GM18867 (cell line): Measurements from ENCODE around the gene PAX9.
A peak's percentile ranks its signal among the peaks of the same experiment; 100 is the strongest.

Experiments
- ATAC-seq: cut with Tn5 transposase; IDR thresholded peaks from one replicate; pipeline ENCODE4 v1.9.1; 2021; ENCODE audit warnings: mild to moderate bottlenecking, moderate library complexity; ENCODE audit not compliant: unreplicated experiment

The PAX9 gene

DNA sequence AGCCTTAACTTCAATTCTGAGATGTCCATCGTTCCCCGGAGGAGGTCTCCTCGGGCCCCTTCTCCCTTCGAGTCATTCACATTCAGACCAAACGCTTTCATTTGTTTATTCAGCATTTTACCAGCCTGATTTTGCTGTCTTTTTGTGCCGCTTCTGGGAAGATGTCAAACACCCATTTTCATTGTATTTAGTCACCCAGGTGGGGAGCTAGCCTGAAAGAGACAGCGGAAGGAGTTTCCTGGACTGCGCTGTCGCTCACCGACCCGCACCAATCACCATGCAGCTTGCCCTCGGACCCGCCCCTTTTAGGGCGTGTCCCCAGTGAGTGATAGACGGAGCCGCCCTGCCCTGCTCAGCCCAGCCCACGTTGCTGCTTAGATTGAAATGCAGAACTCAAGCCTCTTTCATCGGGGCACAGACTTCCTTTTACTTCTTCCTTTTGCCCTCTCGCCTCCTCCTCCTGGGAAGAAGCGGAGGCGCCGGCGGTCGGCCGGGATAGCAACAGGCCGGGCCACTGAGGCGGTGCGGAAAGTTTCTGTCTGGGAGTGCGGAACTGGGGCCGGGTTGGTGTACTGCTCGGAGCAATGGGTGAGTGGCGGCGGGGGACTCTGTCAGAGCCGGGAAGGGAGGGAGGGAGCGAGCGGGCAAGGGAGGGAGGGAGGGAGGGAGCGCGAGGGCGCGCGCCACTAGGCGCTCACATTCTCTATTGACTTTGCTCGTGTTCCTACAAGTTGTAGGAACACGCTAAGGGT, at the start of gene PAX9:
Gene PAX9, plus strand, starts transcription at position 355 of the 752 bp plus-strand sequence. Its CDS starts 230 bp downstream, at position 585.
- ATAC-seq: peak; percentile 64

DNA sequence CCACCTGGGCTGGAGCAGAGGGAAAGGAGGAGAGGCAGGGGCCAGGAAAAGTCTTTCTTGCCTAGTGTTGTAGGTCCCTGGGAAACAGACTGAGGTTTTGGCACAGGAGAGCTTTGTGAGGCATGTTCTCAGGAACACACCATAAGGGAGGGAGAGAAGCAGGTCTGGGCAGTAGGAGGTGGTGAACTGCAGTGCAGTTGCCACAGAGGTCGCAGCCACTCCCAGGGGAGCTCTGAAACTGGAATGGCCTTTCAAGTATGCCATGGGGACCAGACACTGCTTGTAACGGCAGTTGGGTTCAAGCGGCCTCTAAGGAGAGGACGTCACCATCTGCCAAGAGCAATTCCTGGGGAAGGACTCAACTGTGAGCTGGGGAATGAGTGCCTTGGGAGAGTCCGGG, 43.8 kb upstream of the PAX9 start:
- ATAC-seq: no peak

DNA sequence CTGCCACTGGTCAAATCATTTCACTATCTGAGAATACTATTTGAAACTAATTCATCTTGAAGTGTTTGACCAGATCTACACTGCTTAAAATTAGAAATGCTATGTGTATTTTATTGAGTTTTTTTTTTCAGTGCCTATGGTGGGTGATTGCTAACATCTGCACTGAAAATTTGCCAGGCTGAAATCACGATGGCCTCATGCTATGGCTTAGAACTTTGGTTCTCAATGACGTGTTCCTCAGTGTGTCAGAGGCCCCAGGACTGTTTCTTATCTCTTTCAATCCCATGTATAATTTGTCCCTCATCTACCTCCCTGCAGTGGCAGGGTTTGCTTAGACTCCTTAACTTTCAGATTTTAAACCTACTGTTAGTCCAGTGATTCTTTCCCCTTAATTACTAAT, 43.0 kb upstream of the PAX9 start:
- no peak for ATAC-seq

DNA sequence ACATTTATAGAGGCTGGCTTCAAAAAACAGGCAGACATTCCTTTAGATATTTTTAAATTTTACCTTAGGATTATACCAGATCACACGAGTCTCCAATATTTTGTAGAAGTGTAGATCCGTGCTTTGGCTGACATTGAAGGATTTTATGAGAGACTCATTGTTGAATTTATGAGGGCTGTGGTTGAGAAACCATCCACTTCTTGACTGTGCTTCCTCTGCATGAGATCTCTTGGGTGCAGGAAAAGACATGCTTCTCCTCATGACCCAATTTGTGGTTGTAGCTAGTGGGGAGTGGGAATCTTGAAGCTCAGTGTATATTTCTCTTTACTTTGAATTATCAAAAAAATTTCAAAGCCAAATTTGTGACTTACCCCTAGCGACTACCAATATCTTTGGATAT, 42.5 kb upstream of the PAX9 start:
- no peak for ATAC-seq

DNA sequence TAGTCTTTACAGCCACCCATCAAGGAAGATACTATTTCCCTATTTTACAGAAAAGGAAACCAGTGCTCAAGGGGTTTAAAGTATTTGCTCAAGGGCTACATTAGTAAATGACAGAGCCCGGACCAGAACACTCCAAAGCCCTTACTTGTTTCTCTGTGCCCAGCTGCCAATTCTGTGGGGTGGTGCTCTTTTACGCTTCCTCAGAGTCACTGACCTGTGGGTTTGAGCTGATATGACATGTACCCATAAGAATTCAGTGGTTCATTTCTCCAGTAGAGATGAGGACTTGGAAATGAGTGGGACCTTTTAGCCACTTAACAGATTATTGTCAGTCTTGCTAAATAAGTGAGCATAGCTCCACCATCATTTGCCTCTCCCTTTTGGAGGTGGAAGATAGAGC, 41.8 kb upstream of the PAX9 start:
- ATAC-seq: no peak

DNA sequence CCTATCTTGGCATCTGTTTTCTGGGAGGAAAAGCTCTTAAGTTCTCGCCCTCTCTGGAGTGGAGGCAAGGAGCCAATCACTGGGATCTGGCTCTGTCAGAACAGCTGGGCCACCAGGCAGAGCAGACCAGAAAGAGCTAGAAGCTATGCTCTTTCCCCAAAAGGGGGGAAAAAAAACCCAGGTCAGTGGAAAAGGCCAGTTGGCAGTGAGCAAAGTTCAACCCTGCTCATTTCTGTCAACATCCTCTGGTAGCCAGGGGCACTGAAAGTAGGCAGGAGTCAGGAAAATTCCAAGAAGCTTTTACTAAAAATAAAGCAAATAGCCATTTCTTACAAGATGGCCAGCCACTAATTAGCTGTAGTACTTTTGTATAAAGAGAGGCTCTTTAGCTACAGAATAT, 36.6 kb upstream of the PAX9 start:
- no peak for ATAC-seq

DNA sequence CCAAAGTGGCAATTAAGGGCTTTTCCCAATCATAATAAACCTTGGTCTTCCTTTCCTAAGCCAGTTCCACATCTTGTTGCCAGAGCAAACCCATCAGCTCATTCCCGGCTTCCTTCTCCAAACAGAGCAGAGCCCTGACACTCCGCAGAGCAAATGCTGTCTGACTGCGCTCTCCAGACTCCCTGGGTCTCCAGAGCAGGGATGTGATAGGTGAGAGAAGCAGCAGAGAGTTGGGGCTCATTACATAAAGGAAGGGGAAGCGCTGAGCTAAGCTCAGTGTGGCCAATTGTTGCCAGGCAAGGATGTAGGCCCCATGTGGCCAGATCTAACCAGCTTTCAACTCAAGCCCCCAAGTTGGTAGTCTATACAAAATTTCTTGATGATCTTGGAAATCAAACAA, 36.2 kb upstream of the PAX9 start:
- ATAC-seq: no peak

DNA sequence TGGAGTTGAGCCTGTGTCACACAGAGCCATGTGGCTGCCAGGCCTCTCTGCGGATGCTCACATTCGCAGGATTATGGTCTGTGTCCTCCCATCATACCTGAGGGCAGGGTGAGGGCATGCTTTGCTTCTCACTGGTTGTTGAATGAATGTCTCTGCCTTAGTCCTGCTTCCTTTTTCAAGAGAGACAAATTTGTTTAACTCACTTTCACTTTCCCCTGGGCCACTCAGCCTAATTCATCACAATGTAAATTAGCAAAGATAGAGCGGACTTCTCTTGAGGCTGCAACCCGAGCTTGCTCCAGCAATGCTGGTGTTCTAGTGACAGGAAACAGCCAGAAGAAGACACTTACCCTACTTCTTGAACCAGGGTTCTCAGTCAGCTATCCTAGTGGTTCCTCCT, 35.5 kb upstream of the PAX9 start:
- ATAC-seq: peak; percentile 90

DNA sequence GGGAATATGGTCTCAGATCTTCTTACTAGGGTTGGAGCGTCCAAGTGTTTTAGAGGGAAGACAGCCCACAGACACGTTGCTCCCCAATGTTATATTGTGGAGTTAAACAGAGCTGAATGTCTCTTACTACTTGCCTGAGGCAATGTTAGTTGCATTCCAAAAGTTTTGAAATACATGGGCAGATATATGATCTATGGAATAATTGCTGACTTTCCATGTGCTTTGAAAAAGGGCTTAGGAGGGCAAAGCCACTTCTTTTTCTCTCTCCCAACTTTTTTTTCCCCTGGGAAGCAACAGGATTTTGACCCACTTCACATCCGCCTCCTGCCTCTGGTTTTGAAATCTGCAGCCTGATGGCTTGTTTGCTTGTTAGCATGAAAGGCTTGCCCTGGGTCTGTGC, 33.7 kb upstream of the PAX9 start:
- ATAC-seq: no peak

DNA sequence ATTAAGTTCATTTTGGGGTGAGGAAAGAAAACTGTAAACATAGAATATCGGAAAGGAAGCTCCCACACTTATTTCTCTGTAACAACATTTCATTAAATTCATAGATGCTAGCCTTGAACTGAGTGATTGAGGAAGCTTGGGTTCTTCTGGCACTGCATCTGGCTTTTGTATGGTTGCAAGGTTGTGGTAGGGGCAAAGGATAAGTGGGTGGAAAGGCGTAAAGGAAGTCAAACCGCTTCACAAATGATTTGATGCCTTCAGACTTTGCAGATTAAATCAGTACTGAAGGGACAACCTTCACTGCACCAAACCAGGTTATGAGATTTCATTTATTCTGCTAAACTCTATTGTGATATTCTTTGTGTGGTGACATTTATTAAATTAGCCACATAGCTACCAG, 28.1 kb upstream of the PAX9 start:
- ATAC-seq: no peak

DNA sequence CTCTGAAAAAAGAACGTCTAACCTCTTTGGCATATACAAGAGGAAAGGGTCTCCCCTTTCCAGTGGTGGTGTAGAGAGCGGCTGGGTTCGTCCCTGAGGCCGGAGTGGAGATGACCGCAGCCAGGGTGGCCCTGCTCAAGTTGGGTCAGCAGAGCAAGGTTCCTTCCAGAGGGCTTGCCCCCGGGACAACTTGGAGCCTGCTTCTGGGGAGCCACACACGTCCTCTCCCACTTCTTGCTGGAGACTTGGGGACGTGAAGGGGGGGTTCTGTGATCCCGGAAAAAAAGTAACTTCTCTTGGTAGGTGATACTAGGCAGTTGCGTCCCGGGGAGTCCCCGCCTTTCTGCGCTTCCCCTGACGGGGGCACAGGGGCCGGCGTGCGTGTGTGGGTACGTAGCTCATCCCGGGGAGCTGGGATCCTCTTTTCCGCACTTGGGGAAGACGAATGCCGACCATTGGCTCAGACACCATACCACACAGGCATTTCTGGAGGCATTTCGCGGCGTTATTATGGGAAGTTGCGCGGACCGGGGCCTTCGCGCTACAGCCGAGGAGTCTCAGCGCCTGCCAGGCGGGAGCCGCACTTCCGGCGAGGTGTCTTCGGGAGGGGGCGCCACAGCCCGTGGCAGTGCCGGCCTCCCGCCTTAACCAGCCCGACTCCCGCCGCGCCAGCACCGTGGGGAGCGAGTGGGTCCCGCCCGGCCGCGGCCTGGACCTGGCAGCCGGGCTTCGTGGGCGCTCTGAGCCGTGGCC, 14.8 kb upstream of the PAX9 start:
- no peak for ATAC-seq

DNA sequence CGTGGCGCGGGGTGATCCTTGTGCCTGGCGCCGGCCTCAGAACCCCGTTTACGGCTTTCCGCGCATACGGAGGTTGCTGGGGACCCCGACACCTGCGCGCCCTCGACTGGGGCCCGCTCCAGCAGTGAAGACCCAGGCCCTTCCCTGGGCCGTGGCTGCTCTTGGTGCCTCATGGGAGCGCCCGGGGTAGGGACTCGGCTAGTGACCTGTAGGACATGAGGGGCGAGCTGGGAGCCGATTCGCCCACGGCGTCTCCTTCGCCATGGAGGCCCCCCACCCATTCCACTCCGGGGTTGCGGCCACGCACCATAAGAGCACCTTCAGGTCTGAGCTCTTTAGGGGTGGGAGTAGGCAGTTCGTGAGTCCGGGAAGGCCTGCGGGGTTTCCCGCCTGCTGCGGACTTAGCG, 14.2 kb upstream of the PAX9 start:
- no peak for ATAC-seq

DNA sequence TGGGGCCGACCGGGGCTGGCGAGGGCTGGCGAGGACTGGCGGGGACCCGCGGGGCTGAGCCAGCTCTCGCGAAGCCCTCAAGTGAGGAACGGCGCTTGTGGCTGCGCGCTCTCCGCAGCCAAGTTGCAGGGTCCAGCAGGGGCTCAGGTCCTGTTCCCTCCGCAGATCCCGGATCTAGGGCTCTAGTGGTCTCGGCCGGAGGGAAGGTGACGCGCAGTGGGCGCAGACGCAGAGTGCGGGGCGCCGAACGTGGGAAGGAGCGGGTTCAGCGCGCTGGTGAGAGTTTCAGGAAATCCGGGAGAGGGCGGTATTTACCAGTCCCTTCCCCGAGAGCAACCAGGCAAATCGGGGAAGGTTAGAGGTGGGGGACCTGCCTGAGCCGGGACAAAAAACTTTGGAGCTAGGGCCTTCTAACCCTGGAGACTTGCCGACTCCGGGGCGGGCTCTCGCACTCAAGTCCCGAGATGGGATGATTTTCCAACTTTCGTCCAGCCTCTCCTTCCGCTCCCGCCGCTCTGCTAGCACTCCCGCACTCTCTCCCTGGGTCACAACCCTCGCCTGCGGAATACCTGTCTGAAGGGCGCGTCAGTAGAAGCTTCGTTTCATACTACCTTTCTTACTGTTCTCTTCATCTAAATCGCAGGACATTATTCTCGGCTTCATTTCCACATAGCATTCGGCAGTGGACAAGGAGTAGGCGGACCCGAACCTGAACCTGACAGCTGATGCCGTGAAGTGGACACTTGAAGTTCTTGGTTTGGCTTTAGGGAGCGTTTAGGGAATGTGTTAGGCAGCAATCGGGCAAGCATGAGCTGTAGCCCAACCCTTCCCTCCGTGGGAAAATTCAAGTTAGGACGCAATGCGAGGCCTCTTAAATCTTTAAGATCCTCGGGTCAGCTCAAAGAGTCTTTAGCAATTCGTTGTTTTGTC, 13.6 kb upstream of the PAX9 start:
- no peak for ATAC-seq

DNA sequence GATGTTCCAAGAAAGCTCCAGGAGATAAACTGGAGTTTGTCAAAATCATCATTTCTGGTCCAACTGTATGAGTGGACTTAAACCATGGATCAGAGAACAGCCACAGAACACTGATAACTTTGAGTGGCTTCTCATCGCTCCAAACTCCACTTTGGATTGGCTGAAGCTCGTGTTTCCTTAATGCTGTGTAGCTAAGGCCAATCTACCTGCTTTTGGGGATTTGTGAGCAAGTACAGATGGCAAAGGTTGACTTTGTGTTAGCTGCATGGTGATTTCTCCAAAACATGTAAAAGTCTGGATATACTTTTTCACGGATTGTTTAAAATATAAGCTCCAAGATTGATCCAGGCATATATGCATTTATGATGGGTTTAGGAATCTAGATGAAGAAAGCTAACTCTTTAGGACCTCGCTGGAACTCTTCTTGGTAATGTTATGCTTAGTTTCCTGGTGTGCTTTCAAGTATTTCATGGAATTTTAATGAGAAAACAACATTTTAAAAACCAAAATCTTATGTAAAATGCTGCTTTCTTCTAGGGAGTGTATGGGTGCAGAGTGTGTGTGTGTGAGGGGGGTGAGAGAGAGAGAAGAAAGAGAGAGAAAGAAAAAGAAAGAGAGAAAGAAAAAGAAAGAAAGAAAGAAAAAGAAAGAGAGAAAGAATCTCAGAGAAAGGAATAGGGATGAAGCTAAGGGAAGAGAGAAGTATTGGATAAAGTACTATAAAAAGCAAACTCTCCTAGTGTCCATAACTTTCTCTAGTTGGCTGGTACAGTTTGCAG, 11.6 kb upstream of the PAX9 start:
- no peak for ATAC-seq

DNA sequence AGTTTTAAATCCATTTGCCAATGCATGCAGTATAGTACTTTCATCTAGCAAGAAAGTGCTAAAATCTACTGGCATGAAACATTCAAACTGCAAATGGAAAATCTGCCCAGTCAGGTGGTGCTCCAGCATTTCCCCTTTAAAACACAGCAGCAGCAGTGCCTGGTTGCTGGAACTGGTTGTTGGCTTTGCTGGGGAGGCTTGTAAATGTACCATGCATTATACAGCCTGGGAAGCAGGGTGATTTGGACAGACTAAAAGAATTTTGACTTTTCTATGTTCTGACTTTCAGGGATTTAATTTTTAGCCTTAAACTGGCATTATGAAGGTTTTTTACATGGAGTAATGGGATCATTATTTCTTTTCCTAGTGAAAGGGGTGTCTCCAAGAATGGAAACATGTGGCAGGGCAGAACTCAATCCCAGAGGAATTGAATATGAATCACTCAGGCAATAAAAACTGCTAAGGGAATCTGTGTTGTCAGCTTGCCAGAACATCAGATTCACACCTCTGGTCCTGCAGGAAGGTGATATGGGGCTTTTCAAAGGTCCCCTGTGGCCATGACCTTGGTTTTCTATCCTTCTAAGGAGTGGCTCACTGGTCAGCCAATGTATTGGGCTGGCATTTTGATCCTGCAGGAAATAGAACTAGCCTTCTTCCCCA, 9.0 kb upstream of the PAX9 start:
- no peak for ATAC-seq

DNA sequence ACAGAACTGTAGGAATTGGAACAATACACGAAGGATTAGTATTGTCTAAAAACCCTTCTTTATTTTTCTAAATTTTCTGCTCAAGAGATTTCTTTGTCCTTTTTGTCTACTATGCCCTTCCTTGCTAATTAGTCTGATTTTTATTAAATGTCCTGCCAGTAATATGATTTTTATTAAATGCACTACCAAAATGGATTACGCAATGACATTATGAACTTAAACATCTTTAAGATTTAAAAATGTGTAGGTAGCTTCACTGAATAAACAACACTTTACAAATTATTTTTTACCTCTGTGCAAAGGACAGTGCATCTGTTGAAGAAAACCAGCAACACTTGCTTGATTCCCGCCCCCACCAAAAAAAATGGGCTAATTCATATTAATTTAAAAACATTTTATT, 8.2 kb upstream of the PAX9 start:
- ATAC-seq: no peak

DNA sequence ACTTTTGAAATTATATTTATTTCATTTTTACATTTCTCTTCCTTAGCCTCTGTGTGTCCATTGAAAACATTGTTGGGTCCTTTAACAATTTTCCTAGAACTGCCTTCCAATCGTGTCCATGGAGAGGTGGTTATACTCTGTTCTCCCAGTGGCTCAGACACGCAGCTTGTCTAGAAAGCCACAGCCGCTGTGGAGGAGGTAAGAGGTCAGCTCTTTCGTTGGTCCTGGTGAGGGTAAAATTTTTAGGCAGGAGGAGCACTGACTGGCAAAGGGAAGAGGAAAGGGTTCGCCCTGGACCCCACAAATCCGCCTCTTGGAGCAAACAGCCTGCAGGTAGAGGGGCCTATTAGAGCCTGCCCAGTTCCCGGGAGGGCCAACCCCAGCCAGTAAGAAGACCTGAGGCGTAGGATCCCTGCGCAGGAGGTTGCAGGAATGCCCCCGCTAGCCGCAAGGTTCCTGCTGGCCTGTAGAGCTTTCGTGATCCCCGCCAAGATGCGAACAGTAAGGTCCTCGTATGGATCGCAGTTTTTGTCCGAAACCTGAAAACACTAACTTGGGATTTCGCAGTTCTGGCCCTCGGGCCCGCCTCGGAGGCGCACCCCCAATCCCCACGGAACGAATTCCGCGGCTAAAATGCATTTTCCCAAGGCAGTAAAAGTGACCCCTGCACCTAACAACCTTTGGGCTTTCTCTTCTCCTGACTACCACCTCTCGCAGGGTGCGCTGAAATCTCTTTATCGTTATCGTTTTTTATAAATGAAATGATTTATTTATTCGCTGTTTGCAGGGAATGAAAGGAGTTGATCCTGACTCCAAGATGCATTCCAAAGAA, 7.5 kb upstream of the PAX9 start:
- no peak for ATAC-seq

DNA sequence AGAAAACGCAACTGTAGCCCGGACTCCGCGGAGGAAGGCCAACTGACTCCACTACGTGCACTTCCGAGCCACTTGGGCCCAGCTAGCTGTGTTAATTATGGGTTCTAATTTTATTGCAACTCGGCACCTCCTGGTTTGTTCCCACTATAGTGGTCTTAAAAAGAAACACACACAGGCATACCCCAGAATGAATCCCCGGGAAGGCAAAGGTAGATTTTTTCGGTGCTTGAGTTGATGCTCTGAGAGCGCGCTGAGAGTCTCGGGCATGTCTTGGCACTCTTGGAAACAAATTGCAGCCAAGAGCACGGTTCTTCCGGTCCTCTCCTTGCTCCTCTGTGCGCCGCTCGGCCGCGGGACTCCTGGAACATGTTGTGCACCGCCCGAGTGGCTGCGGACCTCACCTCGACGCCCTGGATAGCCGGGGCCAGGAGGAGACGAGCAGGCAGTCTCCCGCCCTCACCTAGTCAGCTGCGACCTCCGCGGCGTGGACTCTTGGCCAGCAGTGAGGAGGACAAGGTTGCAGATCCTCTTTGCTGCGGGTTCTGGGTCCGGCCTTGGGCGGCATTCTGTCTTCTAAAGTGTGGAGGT, 6.8 kb upstream of the PAX9 start:
- no peak for ATAC-seq

DNA sequence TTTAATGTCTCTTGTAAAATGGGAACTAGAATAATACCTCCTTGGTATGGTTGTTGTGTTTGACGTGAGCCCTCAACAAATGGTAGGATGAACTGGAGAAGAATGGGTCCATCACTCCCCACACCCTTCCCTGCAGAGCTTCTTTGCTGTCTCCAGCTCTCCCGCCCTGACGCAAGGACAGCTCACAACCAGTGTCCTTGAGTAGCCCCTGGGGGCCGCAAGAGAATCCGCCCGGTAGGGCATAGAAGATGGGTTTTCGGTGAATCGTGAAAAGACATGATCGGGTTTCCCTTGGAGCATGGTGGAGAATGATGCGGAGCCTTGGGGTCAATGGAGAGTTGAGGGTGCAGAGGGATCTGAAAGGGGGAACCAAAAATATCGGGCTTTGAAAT, 6.1 kb upstream of the PAX9 start:
- no peak for ATAC-seq
